Esophagus (tissue), 2 donors: Measurements from ENCODE around the gene LRRTM4. TPM values are rescaled to one million over a fixed set of nuclear protein-coding genes. Genes with fewer than 3 reads are reported as not detected.

Experiments
- H3K27ac ChIP-seq, 2 donors: one replicate each; pipeline ENCODE4 v1.5.1; 2013; ENCODE audit warnings: low read depth in 2 of 2, mild to moderate bottlenecking in 2 of 2, inconsistent platforms in 1 of 2, low read length in 1 of 2, moderate library complexity in 1 of 2
- H3K27me3 ChIP-seq, 2 donors: one replicate each; pipeline ENCODE4 v1.6.1; 2013; ENCODE audit warnings: low read length in 2 of 2, control low read depth in 1 of 2, mild to moderate bottlenecking in 1 of 2; ENCODE audit not compliant: insufficient read depth in 2 of 2, control insufficient read depth in 1 of 2
- H3K36me3 ChIP-seq, 2 donors: one replicate each; pipeline ENCODE4 v1.6.1; 2013; ENCODE audit warnings: low read length in 1 of 2; ENCODE audit not compliant: control insufficient read depth in 2 of 2, insufficient read depth in 2 of 2
- H3K4me1 ChIP-seq, 2 donors: one replicate each; pipeline ENCODE4 v1.6.1; 2013; ENCODE audit warnings: low read length in 1 of 2; ENCODE audit not compliant: control insufficient read depth in 2 of 2, insufficient read depth in 2 of 2
- H3K4me3 ChIP-seq, 2 donors: one replicate each; pipeline ENCODE4 v1.5.1; 2013; ENCODE audit warnings: low read length in 2 of 2, mild to moderate bottlenecking in 2 of 2, low read depth in 1 of 2, moderate library complexity in 1 of 2
- H3K9me3 ChIP-seq, 2 donors: one replicate each; pipeline ENCODE4 v1.6.1; 2013; ENCODE audit warnings: mild to moderate bottlenecking in 2 of 2, low read depth in 1 of 2, low read length in 1 of 2, moderate library complexity in 1 of 2; ENCODE audit not compliant: control insufficient read depth in 2 of 2, insufficient read depth in 1 of 2
- WGBS, 2 donors: extraction: QIAGEN DNeasy Blood & Tissue Kit; methylation state at CpG; one replicate each; pipeline ENCODE4 v1.1.7; 2013; 5-methylcytosine and 5-hydroxymethylcytosine counted together
- polyA plus RNA-seq, 2 donors: library from polyadenylated mRNA; stranded (reverse); fragments of 200-250 nt; gene quantifications; one replicate each; pipeline ENCODE4 v1.2.3, GENCODE V29; 2013
- donor health status: healthy with polysubstance abuse.
- donor health status: Bipolar disorder and iron deficiency.

The LRRTM4 gene
- polyA plus RNA-seq, 2 donors: not detected

DNA sequence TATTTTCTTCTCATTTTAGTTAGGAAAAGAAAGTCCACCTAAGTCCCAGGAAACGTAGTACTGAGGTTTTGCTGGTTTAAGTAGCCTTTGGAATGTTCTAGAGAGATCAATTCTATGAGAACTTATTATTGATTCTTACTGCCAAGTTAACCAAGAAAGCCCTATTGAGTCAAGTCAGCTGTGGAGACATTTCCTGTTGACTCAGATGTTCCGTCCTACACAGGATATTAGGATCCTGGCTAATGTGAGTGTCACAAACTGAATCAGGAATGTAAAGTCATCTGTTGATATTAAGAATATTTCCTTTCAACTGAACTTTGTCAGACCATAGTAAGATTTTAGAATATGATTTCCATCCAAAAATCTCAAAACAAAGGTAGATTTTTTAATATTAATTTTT, 654.3 kb downstream of the LRRTM4 start:
- H3K27me3 ChIP-seq: no peaks in the 10 kb centered on the region
- 21 to 25% methylated on average over 2 of the region's 2 CpGs for WGBS, 2 donors
- no peaks in the 10 kb centered on the region for H3K4me1 ChIP-seq
- H3K27ac ChIP-seq: no peak overlapping the region
- H3K4me3 ChIP-seq: no peak overlapping the region
- no peaks in the 10 kb centered on the region for H3K36me3 ChIP-seq
- no peaks in the 10 kb centered on the region for H3K9me3 ChIP-seq

DNA sequence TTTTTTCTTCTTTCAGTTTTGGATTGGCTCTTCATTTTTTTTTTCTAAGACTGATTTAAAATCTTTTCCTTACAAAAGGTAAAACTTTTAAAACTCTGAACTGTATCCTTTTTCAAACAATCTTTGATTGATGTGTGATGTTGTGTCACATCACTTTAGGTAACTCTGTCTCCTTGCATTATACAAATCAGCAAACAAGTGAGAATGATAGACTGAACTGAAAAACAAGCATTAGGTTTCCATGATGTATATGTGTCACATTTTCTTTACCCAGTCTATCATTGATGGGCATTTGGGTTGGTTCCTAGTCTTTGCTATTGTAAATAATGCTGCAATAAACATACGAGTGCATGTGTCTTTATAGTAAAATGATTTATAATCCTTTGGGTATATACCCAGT, 655.7 kb downstream of the LRRTM4 start:
- H3K27ac ChIP-seq: no peak overlapping the region
- 58% methylated on average over 1 of the region's 1 CpG for WGBS, 2 donors
- H3K4me3 ChIP-seq: no peak overlapping the region
- H3K9me3 ChIP-seq: no peaks in the 10 kb centered on the region
- no peaks in the 10 kb centered on the region for H3K4me1 ChIP-seq
- H3K36me3 ChIP-seq: no peaks in the 10 kb centered on the region
- H3K27me3 ChIP-seq: no peaks in the 10 kb centered on the region

GRCh38 chr2:76862901-76863300, 659.3 kb downstream of the LRRTM4 start:
- WGBS, 2 donors: 65 to 68% methylated on average over 3 of the region's 3 CpGs
- H3K36me3 ChIP-seq: no peaks in the 10 kb centered on the region
- no peak overlapping the region for H3K27ac ChIP-seq
- no peaks in the 10 kb centered on the region for H3K27me3 ChIP-seq
- H3K4me3 ChIP-seq: no peak overlapping the region
- no peaks in the 10 kb centered on the region for H3K9me3 ChIP-seq
- H3K4me1 ChIP-seq: no peaks in the 10 kb centered on the region

DNA sequence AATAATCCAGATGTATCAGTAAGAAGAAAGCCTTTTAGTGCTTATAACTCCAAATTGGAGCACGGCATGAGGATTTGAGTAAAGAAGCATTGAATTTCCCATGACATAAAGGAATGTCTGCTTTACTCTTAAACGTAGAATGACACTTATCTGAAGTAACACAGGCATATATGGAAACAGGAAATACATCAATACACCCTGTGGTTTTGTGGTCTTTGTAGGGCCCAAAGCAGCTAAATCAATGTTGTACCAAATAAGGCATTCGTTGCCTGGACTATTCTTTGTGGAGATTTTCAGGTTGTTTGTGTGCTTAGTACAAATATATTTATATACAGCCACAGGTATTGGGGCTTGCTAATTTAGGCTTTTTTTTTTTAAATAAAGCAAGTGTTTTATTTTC, 660.5 kb downstream of the LRRTM4 start:
- H3K27ac ChIP-seq: no peak overlapping the region
- no peaks in the 10 kb centered on the region for H3K27me3 ChIP-seq
- H3K4me3 ChIP-seq: no peak overlapping the region
- H3K4me1 ChIP-seq: no peaks in the 10 kb centered on the region
- H3K36me3 ChIP-seq: no peaks in the 10 kb centered on the region
- no peaks in the 10 kb centered on the region for H3K9me3 ChIP-seq
- 43 to 44% methylated on average over 3 of the region's 3 CpGs for WGBS, 2 donors

- WGBS, 2 donors: 26 to 33% methylated on average over 1 of the region's 1 CpG
- H3K9me3 ChIP-seq: peaks cover 0 to 2% of the 10 kb centered on the region in 2 donors
- no peak overlapping the region for H3K27ac ChIP-seq
- H3K4me1 ChIP-seq: no peaks in the 10 kb centered on the region
- no peaks in the 10 kb centered on the region for H3K27me3 ChIP-seq
- no peak overlapping the region for H3K4me3 ChIP-seq
- no peaks in the 10 kb centered on the region for H3K36me3 ChIP-seq
These were observed 671.2 kb downstream of the LRRTM4 start for GRCh38 chr2:76851000-76851399.

GRCh38 chr2:76849086-76849485, 673.1 kb downstream of the LRRTM4 start:
- H3K4me3 ChIP-seq: no peak overlapping the region
- 59 to 71% methylated on average over 1 of the region's 1 CpG for WGBS, 2 donors
- H3K9me3 ChIP-seq: peaks cover 0 to 2% of the 10 kb centered on the region in 2 donors
- H3K4me1 ChIP-seq: no peaks in the 10 kb centered on the region
- H3K27ac ChIP-seq: no peak overlapping the region
- no peaks in the 10 kb centered on the region for H3K27me3 ChIP-seq
- H3K36me3 ChIP-seq: no peaks in the 10 kb centered on the region

GRCh38 chr2:76839826-76840225, 682.4 kb downstream of the LRRTM4 start:
- 59 to 64% methylated on average over 1 of the region's 1 CpG for WGBS, 2 donors

GRCh38 chr2:76829374-76830234, 692.6 kb downstream of the LRRTM4 start:
- Histone ChIP-seq H3K27ac (no peak overlapping the region), H3K9me3 (no peaks in the 10 kb centered on the region), H3K4me3 (no peak overlapping the region), H3K27me3 (no peaks in the 10 kb centered on the region), H3K4me1 (no peaks in the 10 kb centered on the region), H3K36me3 (no peaks in the 10 kb centered on the region)
- 81 to 85% methylated on average over 3 of the region's 3 CpGs for WGBS, 2 donors

More at GRCh38 chr2:76839826-76840225, 682.4 kb downstream of the LRRTM4 start:
- H3K9me3 ChIP-seq: no peaks in the 10 kb centered on the region
- H3K27me3 ChIP-seq: no peaks in the 10 kb centered on the region
- no peaks in the 10 kb centered on the region for H3K4me1 ChIP-seq
- H3K4me3 ChIP-seq: no peak overlapping the region
- no peaks in the 10 kb centered on the region for H3K36me3 ChIP-seq
- H3K27ac ChIP-seq: no peak overlapping the region

GRCh38 chr2:76826691-76827090, 695.5 kb downstream of the LRRTM4 start:
- no peaks in the 10 kb centered on the region for H3K36me3 ChIP-seq
- H3K27ac ChIP-seq: no peak overlapping the region
- no peak overlapping the region for H3K4me3 ChIP-seq
- H3K4me1 ChIP-seq: no peaks in the 10 kb centered on the region
- no peaks in the 10 kb centered on the region for H3K9me3 ChIP-seq
- H3K27me3 ChIP-seq: no peaks in the 10 kb centered on the region
- WGBS, 2 donors: 45 to 47% methylated on average over 3 of the region's 3 CpGs
